Measurements from ENCODE around the gene MLEC. TPM values are rescaled to one million over a fixed set of nuclear protein-coding genes. Genes with fewer than 3 reads are reported as not detected.
A peak's percentile ranks its signal among the peaks of the same experiment; 100 is the strongest.
"Not testable (repeated sequence)": the region's sequence is repeated elsewhere in the genome, so short reads cannot be mapped to it uniquely, and the experiment has no call there.

MLEC gene
- total RNA-seq, 4 donors from 2014 or later = 122 to 288 (median 187) TPM

GRCh38 chr12:120726510-120726793, 39.5 kb downstream of the MLEC start:
- 92 to 93% methylated on average over 9 of the region's 9 CpGs for WGBS, 2 donors
- intact Hi-C loops (cut with DNase I) = loop anchor here (10.0 kb wide), 1 partner anchor 178 kb away; the partner anchor contains the start of gene SPPL3
- peak overlapping the region in 1 of 3 donors; percentile 81 for H3K4me3 ChIP-seq (replicated peaks in 1 of 3)

DNA sequence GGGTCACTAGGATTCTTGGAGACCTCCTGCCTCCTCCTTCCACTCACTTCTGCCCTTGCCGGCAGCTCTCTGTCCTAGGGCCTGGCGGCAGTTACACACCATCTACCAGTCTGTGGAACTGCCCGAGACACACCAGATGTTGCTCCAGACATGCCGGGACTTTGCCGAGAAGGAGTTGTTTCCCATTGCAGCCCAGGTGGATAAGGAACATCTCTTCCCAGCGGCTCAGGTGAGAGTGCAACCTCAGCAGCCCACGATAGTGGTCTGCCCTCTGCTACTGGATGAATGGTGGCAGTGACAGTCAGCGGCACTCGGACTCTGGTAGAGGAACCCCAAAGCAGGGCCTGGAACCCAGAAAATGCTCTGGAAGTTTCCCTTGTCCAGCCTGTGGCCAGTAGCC, 40.0 kb downstream of the MLEC start:
- no peak overlapping the region for H3K27ac ChIP-seq
- intact Hi-C loops (cut with DNase I) = loop anchor here (10.0 kb wide), 1 partner anchor 178 kb away; the partner anchor contains the start of gene SPPL3
- DNase-seq = no peak

More at GRCh38 chr12:120726510-120726793, 39.5 kb downstream of the MLEC start:
- DNase-seq = no peak
- H3K27me3 ChIP-seq = no peaks in the 10 kb centered on the region
- TF ChIP-seq POLR2A (IDR thresholded peaks at IDR 0.05) = no peak
- no peak for TF ChIP-seq CTCF (IDR thresholded peaks at IDR 0.05)
- H3K4me1 ChIP-seq = peaks cover 7 to 19% of the 10 kb centered on the region in 2 donors
- peak overlapping the region in 2 of 3 donors; percentile 74 to 87 for H3K27ac ChIP-seq
- H3K9me3 ChIP-seq = no peaks in the 10 kb centered on the region
- peaks cover 16 to 20% of the 10 kb centered on the region in 2 donors for H3K36me3 ChIP-seq

GRCh38 chr12:120732198-120732597, 45.2 kb downstream of the MLEC start:
- intact Hi-C loops (cut with DNase I); H3K27ac ChIP-seq; H3K4me1 ChIP-seq; H3K9me3 ChIP-seq; DNase-seq; H3K36me3 ChIP-seq; H3K4me3 ChIP-seq (replicated peaks in 1 of 3); H3K27me3 ChIP-seq: not testable (repeated sequence)
- WGBS, 2 donors = 98 to 99% methylated on average over 9 to 17 of the region's 35 CpGs

More for the DNA sequence above, 40.0 kb downstream of the MLEC start:
- peaks cover 14 to 15% of the 10 kb centered on the region in 2 donors for H3K36me3 ChIP-seq
- peaks cover 7 to 19% of the 10 kb centered on the region in 2 donors for H3K4me1 ChIP-seq
- no peak for TF ChIP-seq POLR2A (IDR thresholded peaks at IDR 0.05)
- TF ChIP-seq CTCF (IDR thresholded peaks at IDR 0.05) = no peak
- H3K27me3 ChIP-seq = no peaks in the 10 kb centered on the region
- H3K9me3 ChIP-seq = no peaks in the 10 kb centered on the region
- no peak overlapping the region for H3K4me3 ChIP-seq (replicated peaks in 1 of 3)
- 95 to 100% methylated on average over 8 to 9 of the region's 9 CpGs for WGBS, 2 donors

GRCh38 chr12:120733574-120733973, 46.6 kb downstream of the MLEC start:
- no peak for DNase-seq
- Histone ChIP-seq H3K4me3 (replicated peaks in 1 of 3) (no peak overlapping the region), H3K27ac (no peak overlapping the region), H3K9me3 (no peaks in the 10 kb centered on the region), H3K27me3 (no peaks in the 10 kb centered on the region), H3K4me1 (no peaks in the 10 kb centered on the region), H3K36me3 (peaks cover 3% of the 10 kb centered on the region in 2 donors)
- intact Hi-C loops (cut with DNase I) = no loop called here
- 80 to 89% methylated on average over 3 of the region's 3 CpGs for WGBS, 2 donors
- TF ChIP-seq CTCF (IDR thresholded peaks at IDR 0.05) (no peak), POLR2A (IDR thresholded peaks at IDR 0.05) (no peak)

GRCh38 chr12:120734210-120734609, 47.3 kb downstream of the MLEC start:
- no peaks in the 10 kb centered on the region for H3K4me1 ChIP-seq
- TF ChIP-seq POLR2A (IDR thresholded peaks at IDR 0.05) (no peak), CTCF (IDR thresholded peaks at IDR 0.05) (no peak)
- H3K9me3 ChIP-seq = no peaks in the 10 kb centered on the region
- H3K36me3 ChIP-seq = peaks cover 3 to 9% of the 10 kb centered on the region in 2 donors
- intact Hi-C loops (cut with DNase I) = no loop called here
- no peak overlapping the region for H3K27ac ChIP-seq
- no peaks in the 10 kb centered on the region for H3K27me3 ChIP-seq
- no peak for DNase-seq
- 95 to 97% methylated on average over 10 of the region's 10 CpGs for WGBS, 2 donors
- H3K4me3 ChIP-seq (replicated peaks in 1 of 3) = no peak overlapping the region

DNA sequence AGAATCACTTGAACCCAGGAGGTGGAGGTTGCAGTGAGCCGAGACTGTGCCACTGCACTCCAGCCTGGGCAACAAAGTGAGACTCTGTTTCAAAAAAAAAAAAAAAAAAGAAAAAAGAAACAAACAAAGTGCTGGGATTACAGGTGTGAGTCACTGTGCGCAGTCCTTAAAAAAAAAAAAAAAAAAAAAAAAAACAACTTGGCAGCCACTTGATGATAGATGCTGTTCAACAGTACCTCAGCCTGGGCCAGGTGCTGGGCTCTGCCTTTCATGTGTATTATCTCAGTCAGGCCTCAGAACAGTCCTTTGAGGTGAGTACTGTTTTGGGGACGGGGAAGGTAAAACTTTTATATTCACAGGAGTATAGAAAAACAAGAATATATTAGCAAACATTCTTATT, 48.2 kb downstream of the MLEC start:
- Histone ChIP-seq H3K36me3 (peaks cover 5 to 14% of the 10 kb centered on the region in 2 donors), H3K4me1 (no peaks in the 10 kb centered on the region), H3K9me3 (no peaks in the 10 kb centered on the region), H3K4me3 (replicated peaks in 1 of 3) (no peak overlapping the region), H3K27me3 (no peaks in the 10 kb centered on the region), H3K27ac (no peak overlapping the region)
- WGBS, 2 donors = 91 to 94% methylated on average over 3 of the region's 3 CpGs
- intact Hi-C loops (cut with DNase I) = no loop called here
- DNase-seq = no peak
- TF ChIP-seq CTCF (IDR thresholded peaks at IDR 0.05) (no peak), POLR2A (IDR thresholded peaks at IDR 0.05) (no peak)
